PC-3 (cell line): Measurements from ENCODE around the gene EIF4G3. TPM values are rescaled to one million over a fixed set of nuclear protein-coding genes. Genes with fewer than 3 reads are reported as not detected.
A peak's percentile ranks its signal among the peaks of the same experiment; 100 is the strongest.

Source experiments
- ATAC-seq: fragments of 200-7000 bp; cut with Tn5 transposase; 2 replicates; pipeline ENCODE4 v1.9.1; 2020; ENCODE audit warnings: mild to moderate bottlenecking, moderate library complexity
- BruUV-seq: library from RNA; stranded (reverse); fragments of 400-500 nt; replicated peaks from 2 replicates; lab custom pipeline; 2021; lab: Mats Ljungman, UMichigan
- CTCF ChIA-PET: fragments of 300-600 bp; sonication (Branson Sonifier 250); formaldehyde crosslinking; loops from one replicate; lab custom pipeline; 2022; ENCODE audit warnings: antibody characterized with exemption; lab: Charles Lee
- POLR2A ChIA-PET: fragments of 300-600 bp; sonication (Branson Sonifier 250); formaldehyde crosslinking; loops from one replicate; lab custom pipeline; 2022; ENCODE audit warnings: antibody characterized with exemption; ENCODE audit not compliant: unreplicated experiment; lab: Charles Lee
- DNase-seq: peaks from one replicate; pipeline ENCODE4 v3.0.0-alpha.2; 2015
- H2AFZ ChIP-seq: fragments of 300-600 bp; sonication (generic); 2 replicates; pipeline ENCODE4 v1.6.0; 2016; ENCODE audit warnings: antibody characterized with exemption, low read length
- H3F3A ChIP-seq: fragments of 300-600 bp; sonication (generic); one replicate; pipeline ENCODE4 v1.6.0; 2017; ENCODE audit warnings: antibody characterized with exemption, low read length, control low read depth, mild to moderate bottlenecking; ENCODE audit not compliant: unreplicated experiment
- H3K27ac ChIP-seq: fragments of 300-600 bp; sonication (generic); 2 replicates; pipeline ENCODE4 v1.5.1; 2016; ENCODE audit warnings: mild to moderate bottlenecking, low read length
- H3K27me3 ChIP-seq: fragments of 300-600 bp; sonication (generic); 2 replicates; pipeline ENCODE4 v1.6.1; 2016; ENCODE audit warnings: low read length, mixed read lengths
- H3K36me3 ChIP-seq: fragments of 300-600 bp; sonication (generic); 2 replicates; pipeline ENCODE4 v1.6.1; 2016; ENCODE audit warnings: low read depth, mixed run types, low read length, mixed read lengths
- H3K4me1 ChIP-seq: fragments of 300-600 bp; sonication (generic); 2 replicates; pipeline ENCODE4 v1.5.1; 2016; ENCODE audit warnings: low read length; ENCODE audit not compliant: insufficient read depth
- H3K4me2 ChIP-seq: fragments of 300-600 bp; sonication (generic); 2 replicates; pipeline ENCODE4 v1.6.0; 2016; ENCODE audit warnings: low read length
- H3K4me3 ChIP-seq: fragments of 300-600 bp; sonication (generic); 2 replicates; pipeline ENCODE4 v1.5.1; 2016; ENCODE audit warnings: mild to moderate bottlenecking, low read length, mixed read lengths
- H3K79me2 ChIP-seq: fragments of 300-600 bp; sonication (generic); 2 replicates; pipeline ENCODE4 v1.6.1; 2017; ENCODE audit warnings: low read length, mixed read lengths
- H3K9ac ChIP-seq: fragments of 300-600 bp; sonication (generic); 2 replicates; pipeline ENCODE4 v1.6.0; 2016; ENCODE audit warnings: mild to moderate bottlenecking, low read length
- H3K9me2 ChIP-seq: fragments of 300-600 bp; sonication (generic); replicated peaks from 2 replicates; pipeline ENCODE4 v1.6.1; 2016; ENCODE audit warnings: mixed run types, low read length, mixed read lengths
- H3K9me3 ChIP-seq: fragments of 300-600 bp; sonication (generic); 2 replicates; pipeline ENCODE4 v1.6.1; 2016; ENCODE audit warnings: low read length, mixed read lengths
- H4K20me1 ChIP-seq: fragments of 300-600 bp; sonication (generic); 2 replicates; pipeline ENCODE4 v1.6.1; 2016; ENCODE audit warnings: low read length, mixed read lengths
- EZH2 ChIP-seq: fragments of 300-600 bp; sonication (generic); IDR thresholded peaks from one replicate; pipeline ENCODE4 v1.6.1; 2017; ENCODE audit warnings: antibody characterized with exemption, mild to moderate bottlenecking, low read length; ENCODE audit not compliant: unreplicated experiment
- EZH2phosphoT487 ChIP-seq: fragments of 300-600 bp; sonication (generic); IDR thresholded peaks from 2 replicates; pipeline ENCODE4 v1.6.1; 2018; ENCODE audit warnings: mild to moderate bottlenecking, antibody characterized with exemption, low read length, borderline replicate concordance
- intact Hi-C: fragments of 100-400 bp; cut with micrococcal nuclease; formaldehyde crosslinking; loops from 2 replicates; pipeline ENCODE4 v1.9.0; 2023
- total RNA-seq: library from RNA; depleted of rRNA; stranded (reverse); fragments of >200 nt; gene quantifications from 2 replicates; pipeline ENCODE4 v1.2.3, GENCODE V29; 2014
- TF ChIP-seq, protein P1 (sequence below): fragments of 300-600 bp; sonication (generic); conservative IDR thresholded peaks from 2 replicates; pipeline ENCODE4 v1.5.1; 2017; ENCODE audit warnings: antibody characterized with exemption, low read depth, mild to moderate bottlenecking, low read length

EIF4G3 gene
- total RNA-seq, 1 experiment from 2014 or later: 16.9 TPM

DNA sequence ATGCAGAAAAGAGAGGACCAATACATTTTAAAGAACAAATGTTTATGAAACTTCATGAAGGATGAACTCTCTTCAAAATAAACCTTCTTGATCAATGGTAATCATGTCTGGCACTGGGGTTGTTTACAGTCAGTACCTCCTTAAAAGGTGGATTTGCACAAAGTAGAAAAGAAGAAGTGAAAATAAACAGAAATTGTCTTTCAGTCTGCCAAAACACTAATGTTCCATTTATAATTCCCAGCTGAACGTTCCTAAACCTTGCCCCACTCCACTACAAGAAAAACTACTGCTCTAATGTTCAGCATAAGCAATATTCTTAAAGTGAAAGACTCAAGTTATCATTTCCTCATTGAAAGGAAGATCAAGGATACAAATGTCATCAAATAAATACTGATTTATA, 86.2 kb downstream of the EIF4G3 start:
- H3K9me2 ChIP-seq: no peaks in the 10 kb centered on the region
- ChIA-PET CTCF (no interaction called here), POLR2A (no interaction called here)
- intact Hi-C loops: no loop called here
- no peak for DNase-seq
- peaks cover 11% of the 10 kb centered on the region for H3K4me1 ChIP-seq
- no peaks in the 10 kb centered on the region for H4K20me1 ChIP-seq
- no TSS peak for BruUV-seq
- H3K27me3 ChIP-seq: no peaks in the 10 kb centered on the region
- peak overlapping the region; percentile 7; the same call in 1 of the 2 replicates for H3K4me3 ChIP-seq
- ATAC-seq: no peak
- 0 out of 2 replicates have a peak overlapping the region, but pooled peaks have one; percentile 2 for H3K9ac ChIP-seq
- H2AFZ ChIP-seq: no peak overlapping the region
- H3F3A ChIP-seq: no peaks in the 10 kb centered on the region
- peak overlapping the region; percentile 62 for H3K4me2 ChIP-seq
- H3K27ac ChIP-seq: peak overlapping the region; percentile 16
- H3K9me3 ChIP-seq: no peaks in the 10 kb centered on the region
- H3K79me2 ChIP-seq: peaks cover 18% of the 10 kb centered on the region
- TF ChIP-seq, protein P1, sequence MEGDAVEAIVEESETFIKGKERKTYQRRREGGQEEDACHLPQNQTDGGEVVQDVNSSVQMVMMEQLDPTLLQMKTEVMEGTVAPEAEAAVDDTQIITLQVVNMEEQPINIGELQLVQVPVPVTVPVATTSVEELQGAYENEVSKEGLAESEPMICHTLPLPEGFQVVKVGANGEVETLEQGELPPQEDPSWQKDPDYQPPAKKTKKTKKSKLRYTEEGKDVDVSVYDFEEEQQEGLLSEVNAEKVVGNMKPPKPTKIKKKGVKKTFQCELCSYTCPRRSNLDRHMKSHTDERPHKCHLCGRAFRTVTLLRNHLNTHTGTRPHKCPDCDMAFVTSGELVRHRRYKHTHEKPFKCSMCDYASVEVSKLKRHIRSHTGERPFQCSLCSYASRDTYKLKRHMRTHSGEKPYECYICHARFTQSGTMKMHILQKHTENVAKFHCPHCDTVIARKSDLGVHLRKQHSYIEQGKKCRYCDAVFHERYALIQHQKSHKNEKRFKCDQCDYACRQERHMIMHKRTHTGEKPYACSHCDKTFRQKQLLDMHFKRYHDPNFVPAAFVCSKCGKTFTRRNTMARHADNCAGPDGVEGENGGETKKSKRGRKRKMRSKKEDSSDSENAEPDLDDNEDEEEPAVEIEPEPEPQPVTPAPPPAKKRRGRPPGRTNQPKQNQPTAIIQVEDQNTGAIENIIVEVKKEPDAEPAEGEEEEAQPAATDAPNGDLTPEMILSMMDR: no peak
- TF ChIP-seq EZH2phosphoT487 (no peak), EZH2 (no peak)
- no peaks in the 10 kb centered on the region for H3K36me3 ChIP-seq

DNA sequence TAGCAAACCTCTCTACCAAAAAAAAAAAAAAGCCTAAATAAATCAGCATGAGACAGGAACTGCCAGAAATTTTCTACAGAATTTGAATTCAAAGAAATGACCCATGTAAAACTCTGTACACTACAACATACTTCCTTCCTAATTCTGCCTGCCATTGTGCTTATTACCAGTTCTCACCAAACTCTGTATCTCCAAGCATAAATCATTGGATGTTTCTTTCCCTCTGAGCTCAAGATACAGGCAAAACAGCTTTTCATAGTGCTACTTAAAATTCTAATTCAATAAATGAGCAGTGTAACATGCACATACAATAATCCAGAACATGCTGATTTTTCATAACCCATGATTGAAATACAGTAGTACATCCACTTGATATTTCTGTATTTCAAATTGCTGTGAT, 87.0 kb downstream of the EIF4G3 start:
- no peak overlapping the region for H3K27ac ChIP-seq
- ChIA-PET CTCF (no interaction called here), POLR2A (no interaction called here)

DNA sequence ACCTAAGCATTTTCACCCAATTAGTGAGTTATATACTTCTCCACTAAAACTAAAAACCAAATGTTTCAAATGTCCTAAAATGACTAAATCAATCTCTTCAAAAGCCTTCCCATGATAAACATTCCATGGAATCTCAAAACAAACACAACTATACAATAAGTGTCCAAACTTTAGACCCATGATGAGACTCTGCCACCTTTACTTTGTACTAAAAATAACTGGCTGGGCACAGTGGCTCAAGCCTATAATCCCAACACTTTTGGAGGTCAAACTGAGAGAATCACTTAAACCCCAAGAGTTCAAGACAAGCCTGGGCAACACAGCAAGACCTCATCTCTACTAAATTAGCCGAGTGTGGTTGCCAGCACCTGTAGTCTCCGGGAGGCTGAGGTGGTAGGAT, 87.4 kb downstream of the EIF4G3 start:
- H3F3A ChIP-seq: no peaks in the 10 kb centered on the region
- H3K4me1 ChIP-seq: peaks cover 11% of the 10 kb centered on the region
- H3K27ac ChIP-seq: no peak overlapping the region
- no peak overlapping the region for H2AFZ ChIP-seq
- POLR2A ChIA-PET: no interaction called here
- no TSS peak for BruUV-seq
- H3K36me3 ChIP-seq: no peaks in the 10 kb centered on the region
- H3K9ac ChIP-seq: no peak overlapping the region
- ATAC-seq (no peak), DNase-seq (no peak)
- H4K20me1 ChIP-seq: no peaks in the 10 kb centered on the region
- H3K4me3 ChIP-seq: no peak overlapping the region
- CTCF ChIA-PET: no interaction called here
- intact Hi-C loops: no loop called here
- no peaks in the 10 kb centered on the region for H3K27me3 ChIP-seq
- H3K9me2 ChIP-seq: no peaks in the 10 kb centered on the region
- no peak overlapping the region for H3K4me2 ChIP-seq
- H3K9me3 ChIP-seq: no peaks in the 10 kb centered on the region
- peaks cover 18% of the 10 kb centered on the region for H3K79me2 ChIP-seq
- TF ChIP-seq EZH2: no peak
- TF ChIP-seq, protein P1: no peak
- TF ChIP-seq EZH2phosphoT487: no peak

More for the DNA sequence above, 87.0 kb downstream of the EIF4G3 start:
- no peak overlapping the region for H3K9ac ChIP-seq
- H3K9me3 ChIP-seq: no peaks in the 10 kb centered on the region
- H3K9me2 ChIP-seq: no peaks in the 10 kb centered on the region
- ATAC-seq: no peak
- H3K4me3 ChIP-seq: no peak overlapping the region
- TF ChIP-seq, protein P1: no peak
- TF ChIP-seq EZH2phosphoT487 (no peak), EZH2 (no peak)
- peaks cover 18% of the 10 kb centered on the region for H3K79me2 ChIP-seq
- peaks cover 11% of the 10 kb centered on the region for H3K4me1 ChIP-seq
- intact Hi-C loops: no loop called here
- DNase-seq: no peak
- no peak overlapping the region for H3K4me2 ChIP-seq
- no peak overlapping the region for H2AFZ ChIP-seq
- no peaks in the 10 kb centered on the region for H3K27me3 ChIP-seq
- BruUV-seq: no TSS peak
- H3K36me3 ChIP-seq: no peaks in the 10 kb centered on the region
- no peaks in the 10 kb centered on the region for H3F3A ChIP-seq
- no peaks in the 10 kb centered on the region for H4K20me1 ChIP-seq
